Endothelial cell of umbilical vein (primary cell): ENCODE data around the gene BEAN1. TPM values are rescaled to one million over a fixed set of nuclear protein-coding genes. Genes with fewer than 3 reads are reported as not detected.

ENCODE experiments used
- BruUV-seq: library from RNA; stranded (reverse); fragments of 400-500 nt; replicated peaks from 2 replicates; lab custom pipeline; 2021; lab: Mats Ljungman, UMichigan
- CTCF ChIA-PET: fragments of 300-600, 350-600 bp; sonication (Branson Sonifier 250); formaldehyde crosslinking; loops from one replicate; lab custom pipeline; 2021; ENCODE audit warnings: antibody characterized with exemption, inconsistent platforms; lab: Charles Lee
- POLR2A ChIA-PET: fragments of 300-600, 350-600 bp; sonication (Branson Sonifier 250); formaldehyde crosslinking; loops from one replicate; lab custom pipeline; 2021; ENCODE audit warnings: antibody characterized with exemption, inconsistent platforms; lab: Charles Lee
- DNase-seq: peaks from one replicate; pipeline ENCODE4 v3.0.0-alpha.2; 2011; ENCODE audit warnings: low read depth, low spot score
- FAIRE-seq: peaks from 2 replicates; lab custom pipeline; 2011; peaks lifted over from hg19 to GRCh38; lab: Jason Lieb, UNC
- H2AFZ ChIP-seq: 2 replicates; pipeline ENCODE4 v1.6.0; 2012; ENCODE audit warnings: low read depth, low read length, control low read depth, inconsistent platforms
- H3K27ac ChIP-seq: 2 replicates; pipeline ENCODE4 v1.5.1; 2011; ENCODE audit warnings: low read depth, mild to moderate bottlenecking, control low read depth, low read length, moderate library complexity; ENCODE audit not compliant: insufficient read depth
- H3K27me3 ChIP-seq, 2 experiments: 2 replicates each; pipeline versions ENCODE4 v1.6.0 to v1.6.1; 2011; ENCODE audit warnings: low read length in 2 of 2, mixed read lengths in 1 of 2; ENCODE audit not compliant: control insufficient read depth in 2 of 2, insufficient read depth in 2 of 2
- H3K36me3 ChIP-seq, 2 experiments: 2 replicates in 1 of 2; 3 replicates in 1 of 2; pipeline ENCODE4 v1.5.1; 2011; ENCODE audit warnings: low read length in 2 of 2, mild to moderate bottlenecking in 1 of 2, moderate library complexity in 1 of 2; ENCODE audit not compliant: control insufficient read depth in 2 of 2, insufficient read depth in 2 of 2; ENCODE audit errors: extremely low read depth in 1 of 2
- H3K4me1 ChIP-seq: 3 replicates; pipeline ENCODE4 v1.5.1; 2011; ENCODE audit warnings: mild to moderate bottlenecking, low read length; ENCODE audit not compliant: control insufficient read depth, insufficient read depth; ENCODE audit errors: extremely low read depth
- H3K4me2 ChIP-seq: 2 replicates; pipeline ENCODE4 v1.6.1; 2011; ENCODE audit warnings: low read length, control low read depth, mixed read lengths; ENCODE audit not compliant: insufficient read depth
- H3K4me3 ChIP-seq, 3 experiments: fragments of 200-600 bp in 1 of 3; sonication (generic), shearing (Covaris generic) in 1 of 3; replicated peaks in 1 of 3; 2 replicates each; pipeline ENCODE4 v1.5.1; 2011 to 2016; ENCODE audit warnings: control low read depth in 3 of 3, low read length in 3 of 3, mild to moderate bottlenecking in 2 of 3, inconsistent platforms in 1 of 3, low read depth in 1 of 3, moderate library complexity in 1 of 3; ENCODE audit not compliant: insufficient read depth in 1 of 3
- H3K79me2 ChIP-seq: 2 replicates; pipeline ENCODE4 v1.6.0; 2012; ENCODE audit warnings: low read length, inconsistent platforms; ENCODE audit not compliant: control insufficient read depth, insufficient read depth
- H3K9ac ChIP-seq: replicated peaks from 2 replicates; pipeline ENCODE3; 2011; ENCODE audit warnings: low read length, control low read depth; ENCODE audit not compliant: insufficient read depth; ENCODE audit errors: extremely low read depth
- H3K9me1 ChIP-seq: replicated peaks from 3 replicates; pipeline ENCODE4 v1.6.0; 2011; ENCODE audit warnings: mild to moderate bottlenecking, low read length; ENCODE audit not compliant: control insufficient read depth, insufficient read depth; ENCODE audit errors: extremely low read depth
- H3K9me3 ChIP-seq: replicated peaks from 2 replicates; pipeline ENCODE4 v1.5.1; 2012; ENCODE audit warnings: low read length, inconsistent platforms; ENCODE audit not compliant: control insufficient read depth, insufficient read depth
- H4K20me1 ChIP-seq: replicated peaks from 2 replicates; pipeline ENCODE3; 2011; ENCODE audit warnings: mild to moderate bottlenecking, low read length; ENCODE audit not compliant: control insufficient read depth, insufficient read depth; ENCODE audit errors: extremely low read depth
- EZH2 ChIP-seq: IDR thresholded peaks from 2 replicates; pipeline ENCODE4 v1.6.1; 2012; ENCODE audit warnings: borderline replicate concordance, low read depth, mild to moderate bottlenecking, moderate library complexity, low read length, inconsistent platforms; ENCODE audit not compliant: severe bottlenecking
- FOS ChIP-seq: IDR thresholded peaks from 2 replicates; pipeline ENCODE4 v1.6.1; 2011; ENCODE audit warnings: mild to moderate bottlenecking, low read length, moderate library complexity, borderline replicate concordance; ENCODE audit not compliant: insufficient read depth
- GATA2 ChIP-seq: IDR thresholded peaks from 2 replicates; pipeline ENCODE4 v1.7.0; 2011; ENCODE audit warnings: low read depth, mild to moderate bottlenecking, moderate library complexity, mixed read lengths, low read length; ENCODE audit not compliant: insufficient read length, insufficient read depth
- JUN ChIP-seq: IDR thresholded peaks from 2 replicates; pipeline ENCODE4 v1.6.1; 2011; ENCODE audit warnings: borderline replicate concordance, low read depth; ENCODE audit not compliant: insufficient read length, insufficient read depth
- MYC ChIP-seq: IDR thresholded peaks from one replicate; pipeline ENCODE4 v1.6.1; 2011; ENCODE audit warnings: mild to moderate bottlenecking, low read depth, low read length
- POLR2A ChIP-seq: IDR thresholded peaks from 2 replicates; pipeline ENCODE4 v1.6.1; 2012; ENCODE audit warnings: low read depth, mild to moderate bottlenecking, control low read depth, low read length
- POLR2AphosphoS5 ChIP-seq: IDR thresholded peaks from 2 replicates; pipeline ENCODE4 v1.6.1; 2012; ENCODE audit warnings: low read depth, mild to moderate bottlenecking, control low read depth, low read length, moderate library complexity; ENCODE audit not compliant: insufficient read depth
- dilution Hi-C: fragments of 300-500 bp; cut with MboI; formaldehyde crosslinking; loops from one replicate; pipeline ENCODE4 v1.15.0; 2019; ENCODE audit warnings: low sequenced_read_pairs; ENCODE audit not compliant: extremely low pct_ligation_motif_present
- intact Hi-C: fragments of 100-400 bp; cut with micrococcal nuclease; formaldehyde crosslinking; loops from one replicate; pipeline ENCODE4 v1.10.0; 2022
- polyA plus RNA-seq, 4 experiments: library from polyadenylated mRNA; depleted of rRNA in 3 of 4; stranded (reverse) in 3 of 4; unstranded in 1 of 4; fragments of >200 nt; gene quantifications; 2 replicates each; pipeline versions ENCODE4 v1.2.1 to v1.2.3, GENCODE V29; 2011 to 2012; ENCODE audit warnings: missing spikeins in 1 of 4
- total RNA-seq: library from RNA; stranded (reverse); gene quantifications from 2 replicates; pipeline ENCODE4 v1.2.3, GENCODE V29; 2021
- TF ChIP-seq, protein P1 (sequence below): IDR thresholded peaks from 2 replicates; pipeline ENCODE4 v1.6.1; 2011; ENCODE audit not compliant: insufficient read depth, insufficient read length
- TF ChIP-seq, protein P2 (sequence below), 2 donors: IDR thresholded peaks; 1 replicate in 1 of 2; 2 replicates in 1 of 2; pipeline ENCODE4 v1.5.1; 2011; ENCODE audit warnings: low read length in 2 of 2, mild to moderate bottlenecking in 2 of 2, moderate library complexity in 2 of 2, control low read depth in 1 of 2, inconsistent platforms in 1 of 2, low read depth in 1 of 2; ENCODE audit not compliant: insufficient read depth in 1 of 2; ENCODE audit errors: extremely low read depth in 1 of 2

BEAN1 gene
- total and polyA plus RNA-seq, 2 donors (not counting 3 experiments of a cell fraction or from before 2014, with no cell fraction given): not detected

DNA sequence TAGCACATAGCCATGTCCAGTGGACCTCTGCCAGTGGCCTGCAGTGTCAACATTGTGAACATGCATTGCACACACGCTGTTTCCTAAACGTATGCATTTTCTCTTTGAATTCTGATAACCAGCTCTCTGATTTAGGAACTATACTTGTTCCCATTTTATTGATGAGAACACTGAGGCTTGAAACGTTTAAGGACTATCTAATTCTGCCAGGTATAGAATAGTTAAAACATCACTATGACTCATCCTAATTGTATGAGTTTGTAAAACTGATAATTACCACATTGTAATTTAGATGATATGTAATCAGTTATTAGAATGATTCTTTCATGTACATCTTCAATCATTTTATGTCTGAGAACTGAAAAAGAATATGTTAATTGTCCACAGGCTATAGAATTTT lies 3.1 kb downstream of the BEAN1 start:
- intact Hi-C loops (no loop called here), dilution Hi-C loops (no loop called here)
- Histone ChIP-seq H3K9ac (no peak overlapping the region), H2AFZ (no peak overlapping the region), H3K79me2 (no peaks in the 10 kb centered on the region), H3K36me3 (no peaks in the 10 kb centered on the region), H3K9me1 (no peaks in the 10 kb centered on the region), H4K20me1 (no peaks in the 10 kb centered on the region), H3K4me3 (no peak overlapping the region), H3K4me1 (peaks cover 2% of the 10 kb centered on the region), H3K9me3 (no peaks in the 10 kb centered on the region), H3K27me3 (peaks cover 51 to 65% of the 10 kb centered on the region in 2 experiments), H3K27ac (no peak overlapping the region), H3K4me2 (no peak overlapping the region)
- DNase-seq: no peak
- FAIRE-seq: no peak
- BruUV-seq: no TSS peak
- POLR2A ChIA-PET: no interaction called here
- CTCF ChIA-PET: interaction anchor here (1.2 kb wide), 2 partner anchors 10 to 86 kb away, joined by 3 read pairs; no protein-coding TSS in a partner anchor
- TF ChIP-seq POLR2A: no peak
- TF ChIP-seq FOS: no peak
- TF ChIP-seq, protein P1, sequence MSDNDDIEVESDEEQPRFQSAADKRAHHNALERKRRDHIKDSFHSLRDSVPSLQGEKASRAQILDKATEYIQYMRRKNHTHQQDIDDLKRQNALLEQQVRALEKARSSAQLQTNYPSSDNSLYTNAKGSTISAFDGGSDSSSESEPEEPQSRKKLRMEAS: no peak
- TF ChIP-seq GATA2: no peak
- no peak for TF ChIP-seq JUN
- TF ChIP-seq EZH2: no peak
- TF ChIP-seq MYC: no peak

DNA sequence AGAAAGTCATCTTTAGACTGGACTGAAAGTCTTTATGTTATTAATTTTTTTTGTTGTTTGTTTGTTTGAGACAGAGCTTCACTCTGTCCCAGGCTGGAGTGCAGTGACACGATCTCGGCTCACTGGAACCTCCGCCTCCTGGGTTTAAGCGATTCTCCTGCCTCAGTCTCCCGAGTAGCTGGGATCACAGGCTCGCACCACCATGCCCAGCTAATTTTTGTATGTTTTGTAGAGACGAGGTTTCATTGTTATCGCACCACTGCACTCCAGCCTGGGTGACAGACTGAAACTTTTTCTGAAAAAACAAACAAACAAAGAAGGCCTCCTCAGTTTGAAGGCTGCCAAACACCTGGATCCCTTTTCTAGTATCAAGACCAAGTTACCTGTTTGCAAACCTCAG lies 4.7 kb downstream of the BEAN1 start:
- intact Hi-C loops (no loop called here), dilution Hi-C loops (no loop called here)
- H3K4me1 ChIP-seq: peaks cover 2% of the 10 kb centered on the region
- no peaks in the 10 kb centered on the region for H3K36me3 ChIP-seq
- DNase-seq (no peak), FAIRE-seq (no peak)
- no peaks in the 10 kb centered on the region for H4K20me1 ChIP-seq
- H3K4me2 ChIP-seq: no peak overlapping the region
- H3K9ac ChIP-seq: no peak overlapping the region
- CTCF ChIA-PET: interaction anchor here (1.8 kb wide), 1 partner anchor 25 kb away, joined by 7 read pairs; no protein-coding TSS in a partner anchor
- H3K9me3 ChIP-seq: no peaks in the 10 kb centered on the region
- POLR2A ChIA-PET: no interaction called here
- H3K9me1 ChIP-seq: no peaks in the 10 kb centered on the region
- no peak overlapping the region for H2AFZ ChIP-seq
- H3K27me3 ChIP-seq: peaks cover 38 to 52% of the 10 kb centered on the region in 2 experiments
- no peaks in the 10 kb centered on the region for H3K79me2 ChIP-seq
- H3K4me3 ChIP-seq: no peak overlapping the region
- no peak overlapping the region for H3K27ac ChIP-seq
- no peak for TF ChIP-seq POLR2AphosphoS5
- TF ChIP-seq POLR2A: no peak
- no peak for TF ChIP-seq FOS
- no peak for TF ChIP-seq EZH2
- no peak for TF ChIP-seq GATA2
- TF ChIP-seq, protein P1: no peak
- TF ChIP-seq MYC: no peak
- TF ChIP-seq, protein P2, sequence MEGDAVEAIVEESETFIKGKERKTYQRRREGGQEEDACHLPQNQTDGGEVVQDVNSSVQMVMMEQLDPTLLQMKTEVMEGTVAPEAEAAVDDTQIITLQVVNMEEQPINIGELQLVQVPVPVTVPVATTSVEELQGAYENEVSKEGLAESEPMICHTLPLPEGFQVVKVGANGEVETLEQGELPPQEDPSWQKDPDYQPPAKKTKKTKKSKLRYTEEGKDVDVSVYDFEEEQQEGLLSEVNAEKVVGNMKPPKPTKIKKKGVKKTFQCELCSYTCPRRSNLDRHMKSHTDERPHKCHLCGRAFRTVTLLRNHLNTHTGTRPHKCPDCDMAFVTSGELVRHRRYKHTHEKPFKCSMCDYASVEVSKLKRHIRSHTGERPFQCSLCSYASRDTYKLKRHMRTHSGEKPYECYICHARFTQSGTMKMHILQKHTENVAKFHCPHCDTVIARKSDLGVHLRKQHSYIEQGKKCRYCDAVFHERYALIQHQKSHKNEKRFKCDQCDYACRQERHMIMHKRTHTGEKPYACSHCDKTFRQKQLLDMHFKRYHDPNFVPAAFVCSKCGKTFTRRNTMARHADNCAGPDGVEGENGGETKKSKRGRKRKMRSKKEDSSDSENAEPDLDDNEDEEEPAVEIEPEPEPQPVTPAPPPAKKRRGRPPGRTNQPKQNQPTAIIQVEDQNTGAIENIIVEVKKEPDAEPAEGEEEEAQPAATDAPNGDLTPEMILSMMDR (IDR thresholded peaks at IDR 0.05; ENCODE audit: extremely low read depth in 1 of 2, insufficient read depth in 1 of 2, low read depth in 1 of 2, low read length in 2 of 2): no peak
- TF ChIP-seq JUN: no peak
- no TSS peak for BruUV-seq
